Left renal cortex interstitium (tissue), 4 donors: ENCODE results near the gene SMIM13. TPM values are rescaled to one million over a fixed set of nuclear protein-coding genes. Genes with fewer than 3 reads are reported as not detected.
A peak's percentile ranks its signal among the peaks of the same experiment; 100 is the strongest.
"Not testable (repeated sequence)": the region's sequence is repeated elsewhere in the genome, so short reads cannot be mapped to it uniquely, and the experiment has no call there.

ENCODE experiments used
- DNase-seq, 4 donors: peaks; one replicate each; pipeline ENCODE4 v3.0.0-alpha.2; 2013; ENCODE audit warnings: low read depth in 4 of 4, low spot score in 2 of 4, missing footprints in 1 of 4
- polyA plus RNA-seq, 4 donors: library from polyadenylated mRNA; unstranded; fragments of 120-200 nt; gene quantifications; one replicate each; pipeline ENCODE4 v1.2.1, GENCODE V29; 2013; ENCODE audit not compliant: insufficient read length in 4 of 4

Gene SMIM13
- polyA plus RNA-seq, 4 donors = 16.1 to 18.5 (median 17.9) TPM

- no peak for DNase-seq
Observed at GRCh38 chr6:11083491-11083890, 10.1 kb upstream of the SMIM13 start.

GRCh38 chr6:11083956-11084355, 9.7 kb upstream of the SMIM13 start:
- no peak for DNase-seq

GRCh38 chr6:11085758-11086435, 7.7 kb upstream of the SMIM13 start:
- DNase-seq = no peak

GRCh38 chr6:11087141-11087812, 6.4 kb upstream of the SMIM13 start:
- not testable (repeated sequence) for DNase-seq

DNA sequence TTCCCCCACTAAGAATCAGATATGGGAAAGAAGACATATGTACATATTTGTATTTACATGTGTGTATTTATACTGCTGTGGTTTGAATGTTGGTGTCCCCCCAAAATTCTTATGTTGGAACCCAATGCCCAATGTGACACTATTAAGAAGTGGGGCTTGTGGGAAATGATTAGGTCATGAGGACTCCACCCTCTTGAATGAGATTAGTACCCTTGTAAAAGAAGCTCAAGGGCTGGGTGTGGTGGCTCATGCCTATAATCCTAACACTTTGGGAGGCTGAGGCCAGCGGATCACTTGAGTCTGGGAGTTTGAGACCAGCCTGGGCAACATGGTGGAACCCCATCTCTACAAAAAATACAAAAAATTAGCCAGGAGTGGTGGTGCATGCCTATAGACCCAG, 3.9 kb upstream of the SMIM13 start:
- no peak for DNase-seq

DNA sequence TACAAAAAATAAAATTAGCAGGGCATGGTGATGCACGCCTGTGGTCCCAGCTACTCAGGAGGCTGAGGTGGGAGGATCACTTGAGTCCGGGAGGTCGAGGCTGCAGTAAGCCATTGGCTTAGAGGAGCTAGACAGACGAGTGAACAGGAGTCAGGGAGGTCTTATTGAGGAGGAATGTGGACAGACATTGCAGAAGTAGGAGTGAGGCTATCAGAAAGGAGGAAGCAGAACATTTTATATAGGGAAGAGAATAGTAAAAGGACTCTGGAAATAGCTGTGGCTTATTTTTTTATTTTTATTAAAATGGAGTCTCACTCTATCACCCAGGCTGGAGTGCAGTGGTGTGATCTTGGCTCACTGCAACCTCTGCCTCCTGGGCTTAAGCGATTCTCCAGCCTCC, 2.5 kb upstream of the SMIM13 start:
- DNase-seq = not testable (repeated sequence)

DNA sequence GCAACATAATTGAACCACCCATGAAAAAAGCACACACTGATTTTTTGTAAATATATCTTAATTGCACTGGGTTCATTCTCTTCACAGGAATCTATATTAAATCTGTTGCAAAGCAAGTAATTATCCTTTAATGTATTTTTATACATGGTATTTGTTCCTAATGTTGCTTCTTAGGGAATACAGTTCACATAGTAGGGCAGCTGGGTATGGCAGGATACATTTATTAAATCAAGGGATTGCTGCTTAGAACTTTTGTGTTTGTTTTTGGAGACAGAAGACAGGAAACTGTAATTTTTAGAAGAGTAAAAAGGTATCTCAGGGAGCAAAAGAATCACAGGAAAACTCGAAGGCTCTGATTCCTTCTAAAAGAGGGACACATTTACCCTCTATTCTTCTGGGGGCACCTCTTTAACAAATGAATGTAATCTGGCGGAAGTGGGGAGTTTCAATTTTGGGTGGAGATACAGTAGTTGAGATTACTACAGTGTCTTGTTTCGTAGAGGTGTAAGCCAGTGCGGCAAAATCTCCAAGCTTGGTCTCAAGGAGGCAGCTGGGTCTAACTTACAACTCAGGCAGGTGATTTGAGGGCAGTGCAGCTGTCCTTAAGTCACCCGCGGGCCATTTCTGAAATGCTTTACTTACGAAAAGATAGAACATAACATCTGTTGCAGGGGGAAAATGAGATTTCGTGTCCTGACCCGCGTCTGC, 812 bp upstream of the SMIM13 start:
- DNase-seq = no peak

DNA sequence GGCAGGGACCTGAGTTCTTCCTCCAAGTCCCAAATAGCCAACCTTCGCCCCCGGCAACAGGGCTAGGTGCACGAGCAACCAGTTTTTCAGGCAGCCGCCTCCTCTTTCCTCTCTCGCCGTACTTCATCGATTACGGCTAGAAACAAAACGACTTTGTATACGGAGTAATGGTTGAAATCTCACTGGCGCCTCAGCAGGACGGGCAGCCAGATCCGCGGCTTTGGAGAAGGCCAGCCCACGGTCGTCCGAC, 333 bp upstream of the SMIM13 start:
- DNase-seq = no peak

DNA sequence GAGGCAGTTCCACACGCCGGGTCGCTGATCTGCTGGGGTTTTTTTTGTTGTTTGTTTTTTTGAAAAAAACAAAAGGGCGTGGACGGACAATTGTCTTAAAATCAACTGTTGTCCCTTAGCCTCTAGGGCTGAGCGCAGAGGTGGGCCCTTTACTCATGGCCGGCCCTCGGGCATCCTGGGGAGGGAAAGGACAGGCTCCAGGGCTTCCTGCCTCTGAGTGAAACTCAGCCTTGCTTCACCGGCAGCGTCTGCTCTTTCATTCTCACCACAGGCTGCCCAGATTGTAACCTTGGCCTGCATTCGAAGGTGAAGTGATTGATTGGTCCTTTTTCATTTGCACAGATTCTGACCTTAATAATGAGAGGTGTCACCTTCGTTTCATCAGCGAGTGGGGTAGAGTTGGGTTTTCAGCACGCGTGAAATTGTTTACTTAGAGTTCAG, 797 bp downstream of the SMIM13 start:
- peak; percentile 21 to 41 (median 24) for DNase-seq

- no peak for DNase-seq
Observed at GRCh38 chr6:11094941-11095340, 1.3 kb downstream of the SMIM13 start.

DNA sequence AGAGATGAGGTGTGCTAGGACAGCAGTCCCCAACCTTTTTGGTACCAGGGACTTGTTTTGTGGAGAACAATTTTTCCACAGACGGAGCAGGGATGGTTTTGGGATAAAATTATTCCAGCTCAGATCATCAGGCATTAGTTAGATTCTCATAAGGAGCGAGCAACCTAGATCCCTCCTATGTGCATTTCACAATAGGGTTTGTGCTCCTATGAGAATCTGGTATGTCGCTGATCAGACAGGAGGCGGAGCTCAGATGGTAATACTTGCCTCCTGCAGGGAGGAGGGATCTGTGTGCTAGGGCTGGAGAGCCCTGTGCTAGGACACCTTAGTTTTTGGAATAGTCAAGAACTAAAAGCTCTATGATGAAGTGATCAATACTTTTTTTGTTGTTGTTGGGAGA, 2.5 kb downstream of the SMIM13 start:
- no peak for DNase-seq

- DNase-seq = no peak
Observed at GRCh38 chr6:11097476-11097875, 3.8 kb downstream of the SMIM13 start.

DNA sequence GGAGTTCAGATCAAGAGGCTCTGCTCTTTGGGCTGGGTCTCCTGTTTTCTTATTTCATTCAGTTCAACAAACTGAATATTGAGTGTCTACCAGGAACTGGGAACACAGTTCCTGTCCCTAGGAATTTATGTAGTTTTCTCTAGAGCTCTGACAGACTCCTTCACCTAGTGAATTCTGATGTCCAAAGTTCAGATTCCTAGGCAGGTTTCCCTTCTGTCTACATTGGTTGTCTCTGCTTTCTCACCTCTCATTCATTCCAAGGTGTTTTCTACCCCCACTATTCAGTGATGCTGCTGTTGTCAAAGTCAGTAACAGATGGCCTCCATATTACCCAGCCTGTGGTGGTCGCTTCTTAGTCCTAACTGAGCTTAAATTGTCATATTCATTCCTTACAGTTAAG, 4.4 kb downstream of the SMIM13 start:
- DNase-seq = no peak

- no peak for DNase-seq
Observed at GRCh38 chr6:11101417-11101816, 7.8 kb downstream of the SMIM13 start.

GRCh38 chr6:11103065-11103464, 9.4 kb downstream of the SMIM13 start:
- DNase-seq = no peak

DNA sequence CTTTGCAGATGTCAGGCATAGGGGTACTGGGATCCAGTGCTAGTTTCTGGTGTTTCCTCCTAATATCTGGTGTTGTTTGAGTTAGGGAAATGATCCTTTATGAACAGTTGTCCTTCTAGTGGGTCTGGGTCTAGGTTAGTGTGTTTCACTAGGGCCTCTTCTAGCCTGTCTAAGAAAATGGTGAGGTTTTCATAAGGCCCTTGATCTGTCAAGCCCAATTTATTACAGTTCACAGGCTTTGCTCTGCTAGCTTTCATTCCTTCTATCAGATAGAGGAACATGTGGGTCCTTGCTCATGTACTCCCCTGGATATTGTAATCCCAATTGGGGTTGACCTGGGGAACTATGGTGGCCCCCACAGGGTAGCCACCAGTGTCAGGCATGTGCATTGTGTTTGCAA, 15.1 kb downstream of the SMIM13 start:
- no peak for DNase-seq

- no peak for DNase-seq
Observed at GRCh38 chr6:11110921-11111768, 17.5 kb downstream of the SMIM13 start, which contains the start of gene ERVFRD-1. ERVFRD-1 (minus strand) TSS chr6:11111725; CDS start chr6:11105310, 6,415 bp downstream.

GRCh38 chr6:11111769-11112437, 18.3 kb downstream of the SMIM13 start:
- DNase-seq = no peak

- DNase-seq = no peak
Observed at GRCh38 chr6:11113038-11113437, 19.4 kb downstream of the SMIM13 start.

DNA sequence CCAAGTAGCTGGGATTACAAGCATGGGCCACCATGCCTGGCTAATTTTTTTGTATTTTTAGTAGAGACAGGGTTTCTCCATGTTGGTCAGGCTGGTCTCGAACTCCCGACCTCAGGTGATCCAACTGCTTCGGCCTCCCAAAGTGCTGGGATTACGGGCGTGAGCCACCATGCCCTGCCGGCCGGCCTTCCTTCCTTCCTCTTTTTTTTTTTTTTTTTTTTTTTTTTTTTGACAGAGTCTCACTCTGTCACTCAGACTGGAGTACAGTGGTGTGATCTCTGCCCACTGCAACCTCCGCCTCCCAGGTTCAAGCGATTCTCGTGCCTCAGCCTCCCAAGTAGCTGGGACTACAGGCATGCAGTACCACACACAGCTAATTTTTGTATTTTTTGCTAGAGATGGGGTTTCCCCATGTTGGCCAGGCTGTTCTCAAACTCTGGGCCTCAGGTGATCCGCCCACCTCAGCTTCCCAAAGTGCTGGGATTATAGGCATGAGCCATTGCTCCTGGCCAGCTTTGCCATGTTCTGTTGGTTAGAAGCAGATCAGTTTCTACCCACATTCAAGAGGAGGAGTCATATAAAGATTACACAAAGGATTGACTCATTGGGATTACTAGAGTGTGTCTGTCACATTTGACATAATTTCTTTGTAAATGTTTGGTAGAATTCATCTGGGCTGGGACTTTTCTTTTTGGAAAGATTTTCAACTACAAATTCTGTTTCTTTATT, 22.3 kb downstream of the SMIM13 start:
- not testable (repeated sequence) for DNase-seq
